Stimulated activated memory B cell treated with anti-CD40 and anti-IgM and Interleukin-4, amounts not matched to agents 10 μg/mL and 1 μg/mL and 100 μg/mL, for 72 hours (primary cell): Measurements from ENCODE around the gene PRSS3.
"Not testable (repeated sequence)": the region's sequence is repeated elsewhere in the genome, so short reads cannot be mapped to it uniquely, and the experiment has no call there.

Experiments
- ATAC-seq: fragments of 150-1000 bp; cut with Tn5 transposase; 2 replicates; pipeline ENCODE4 v1.10.0; 2021
- H3K27ac Mint-ChIP-seq: one replicate; pipeline ENCODE4 v1.8.0; 2022; ENCODE audit warnings: mild to moderate bottlenecking, mixed read lengths
- H3K27me3 Mint-ChIP-seq: one replicate; pipeline ENCODE4 v1.8.0; 2022; ENCODE audit warnings: mixed read lengths
- H3K36me3 Mint-ChIP-seq: one replicate; pipeline ENCODE4 v1.8.0; 2022; ENCODE audit warnings: mixed read lengths
- H3K4me1 Mint-ChIP-seq: one replicate; pipeline ENCODE4 v1.8.0; 2022; ENCODE audit warnings: mixed read lengths
- H3K4me3 Mint-ChIP-seq: one replicate; pipeline ENCODE4 v1.8.0; 2022; ENCODE audit warnings: mild to moderate bottlenecking, moderate library complexity, mixed read lengths
- H3K9me3 Mint-ChIP-seq: one replicate; pipeline ENCODE4 v1.8.0; 2022; ENCODE audit warnings: mixed read lengths

The PRSS3 gene

DNA sequence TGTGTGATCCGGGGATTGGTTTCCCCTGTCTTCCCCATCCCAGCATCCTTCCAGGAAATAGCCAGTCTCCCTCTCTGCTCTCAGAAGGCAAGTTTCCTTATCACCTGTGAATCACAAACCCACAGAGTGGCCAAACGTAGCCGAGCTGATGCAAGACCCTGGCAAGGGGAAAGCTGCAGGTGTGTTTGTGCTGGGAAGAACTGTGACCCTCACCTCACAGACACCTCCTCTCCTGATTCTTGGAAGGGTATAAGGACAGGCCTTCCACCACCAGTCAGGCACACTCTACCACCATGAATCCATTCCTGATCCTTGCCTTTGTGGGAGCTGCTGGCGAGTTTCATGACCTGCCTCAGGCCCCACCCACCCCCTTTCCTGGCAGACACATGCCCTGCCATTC is at the start of gene PRSS3:
TSS of gene PRSS3 (plus strand) at position 281 of the 400 bp plus-strand sequence. CDS start at position 294, 13 bp downstream.
- ATAC-seq, result no peak
- Mint-ChIP-seq H3K4me1 (no peaks in the 10 kb centered on the region), H3K27me3 (peaks cover 51% of the 10 kb centered on the region), H3K27ac (no peak within 1 kb of the TSS), H3K36me3 (peaks cover 5% of the 10 kb centered on the region), H3K9me3 (no peaks in the 10 kb centered on the region), H3K4me3 (no peak within 1 kb of the TSS)

GRCh38 chr9:33748633-33749304 is 46.6 kb upstream of the PRSS3 start:
- Mint-ChIP-seq H3K27ac (no peak overlapping the region), H3K9me3 (peaks cover 3% of the 10 kb centered on the region), H3K36me3 (no peaks in the 10 kb centered on the region), H3K4me1 (peaks cover 7% of the 10 kb centered on the region), H3K27me3 (peaks cover 67% of the 10 kb centered on the region), H3K4me3 (peak overlapping the region; percentile 53)
- no peak for ATAC-seq

- Mint-ChIP-seq H3K4me3 (peak overlapping the region; percentile 53), H3K27me3 (peaks cover 72% of the 10 kb centered on the region)
- not testable (repeated sequence) for H3K36me3 Mint-ChIP-seq, H3K27ac Mint-ChIP-seq, H3K9me3 Mint-ChIP-seq, H3K4me1 Mint-ChIP-seq, ATAC-seq
Measured at GRCh38 chr9:33749305-33749654, 46.1 kb upstream of the PRSS3 start.

- Mint-ChIP-seq H3K4me1 (peaks cover 7% of the 10 kb centered on the region), H3K9me3 (no peaks in the 10 kb centered on the region), H3K36me3 (no peaks in the 10 kb centered on the region), H3K27ac (no peak overlapping the region), H3K27me3 (peaks cover 72% of the 10 kb centered on the region), H3K4me3 (no peak overlapping the region)
- ATAC-seq, result no peak
Measured at GRCh38 chr9:33750307-33750838, 45.0 kb upstream of the PRSS3 start.

DNA sequence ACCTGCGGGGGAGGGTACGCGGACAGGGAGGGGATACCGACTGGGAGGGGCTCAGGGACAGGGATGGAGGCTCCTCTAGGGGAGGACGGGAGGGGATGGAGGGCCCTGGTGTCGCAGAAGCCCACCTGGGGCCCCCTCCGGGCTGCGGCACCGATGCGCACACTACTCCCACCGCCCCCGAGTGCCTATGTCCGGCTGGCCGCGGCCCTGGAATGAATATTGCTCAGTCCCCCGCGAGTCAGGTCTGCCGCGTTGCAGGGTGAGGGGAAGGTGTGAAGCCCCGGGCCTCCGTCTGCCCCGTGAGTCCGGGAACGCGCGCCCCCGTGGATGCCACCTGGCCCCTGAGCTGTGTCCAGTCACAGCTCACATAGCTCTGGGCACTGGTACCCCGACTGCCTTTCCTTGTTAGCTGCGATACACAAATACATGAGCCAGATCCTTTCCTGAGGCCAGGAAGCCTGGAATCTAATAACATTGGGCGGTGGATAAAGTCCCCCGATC is 44.5 kb upstream of the PRSS3 start:
- H3K27me3 Mint-ChIP-seq, result peaks cover 71% of the 10 kb centered on the region
- ATAC-seq, result peak; percentile 54
- no peak overlapping the region for H3K27ac Mint-ChIP-seq
- H3K36me3 Mint-ChIP-seq, result no peaks in the 10 kb centered on the region
- no peak overlapping the region for H3K4me3 Mint-ChIP-seq
- H3K9me3 Mint-ChIP-seq, result no peaks in the 10 kb centered on the region
- peaks cover 7% of the 10 kb centered on the region for H3K4me1 Mint-ChIP-seq

DNA sequence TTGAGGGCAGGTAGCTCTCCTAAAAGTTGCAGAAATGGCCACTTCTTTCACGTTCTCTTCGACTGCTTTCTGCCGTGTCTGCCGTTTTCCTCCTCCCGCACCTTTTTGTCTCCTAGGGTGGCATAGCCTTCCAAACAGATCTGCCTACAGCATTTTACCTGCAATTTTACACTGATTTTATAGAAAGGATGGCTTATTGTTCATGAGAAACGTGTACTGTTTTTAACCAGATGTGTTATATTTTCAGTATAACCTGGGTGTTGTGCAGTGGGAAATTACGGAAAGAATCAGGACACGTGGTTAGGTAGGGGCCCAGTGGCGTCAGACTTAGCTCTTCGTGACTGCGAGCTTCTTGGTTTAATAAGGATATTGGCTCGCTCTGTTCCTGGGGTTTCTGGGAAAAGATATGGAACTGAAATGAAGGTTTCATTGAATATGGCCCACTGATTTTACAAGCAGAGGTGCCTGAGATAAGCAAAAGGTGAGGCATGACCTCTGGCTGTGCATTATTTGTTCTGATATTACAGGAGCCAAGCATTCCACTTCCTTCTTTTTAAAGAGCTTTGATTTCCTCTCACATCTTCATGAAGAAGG is 43.7 kb upstream of the PRSS3 start:
- peaks cover 7% of the 10 kb centered on the region for H3K4me1 Mint-ChIP-seq
- no peak overlapping the region for H3K27ac Mint-ChIP-seq
- no peak for ATAC-seq
- no peaks in the 10 kb centered on the region for H3K9me3 Mint-ChIP-seq
- no peaks in the 10 kb centered on the region for H3K36me3 Mint-ChIP-seq
- peaks cover 71% of the 10 kb centered on the region for H3K27me3 Mint-ChIP-seq
- no peak overlapping the region for H3K4me3 Mint-ChIP-seq

- Mint-ChIP-seq H3K9me3 (no peaks in the 10 kb centered on the region), H3K4me3 (no peak overlapping the region), H3K36me3 (no peaks in the 10 kb centered on the region), H3K27ac (no peak overlapping the region), H3K27me3 (peaks cover 68% of the 10 kb centered on the region), H3K4me1 (peaks cover 7% of the 10 kb centered on the region)
- no peak for ATAC-seq
Measured at GRCh38 chr9:33752130-33752637, 43.2 kb upstream of the PRSS3 start.

- not testable (repeated sequence) for ATAC-seq, H3K36me3 Mint-ChIP-seq, H3K9me3 Mint-ChIP-seq, H3K27ac Mint-ChIP-seq, H3K4me3 Mint-ChIP-seq, H3K4me1 Mint-ChIP-seq
- H3K27me3 Mint-ChIP-seq, result peaks cover 74% of the 10 kb centered on the region
Measured at GRCh38 chr9:33752789-33753188, 42.6 kb upstream of the PRSS3 start.

- not testable (repeated sequence) for H3K36me3 Mint-ChIP-seq, H3K4me3 Mint-ChIP-seq, ATAC-seq, H3K27ac Mint-ChIP-seq, H3K4me1 Mint-ChIP-seq, H3K9me3 Mint-ChIP-seq
- peaks cover 50% of the 10 kb centered on the region for H3K27me3 Mint-ChIP-seq
Measured at GRCh38 chr9:33759648-33760047, 35.7 kb upstream of the PRSS3 start.

- ATAC-seq, result no peak
- Mint-ChIP-seq H3K4me3 (no peak overlapping the region), H3K27me3 (peaks cover 36% of the 10 kb centered on the region), H3K36me3 (no peaks in the 10 kb centered on the region), H3K27ac (no peak overlapping the region), H3K9me3 (no peaks in the 10 kb centered on the region), H3K4me1 (no peaks in the 10 kb centered on the region)
Measured at GRCh38 chr9:33762343-33762742, 33.0 kb upstream of the PRSS3 start.

GRCh38 chr9:33763709-33764108 is 31.7 kb upstream of the PRSS3 start:
- not testable (repeated sequence) for H3K9me3 Mint-ChIP-seq, H3K4me3 Mint-ChIP-seq, ATAC-seq, H3K36me3 Mint-ChIP-seq, H3K27ac Mint-ChIP-seq, H3K4me1 Mint-ChIP-seq
- peaks cover 22% of the 10 kb centered on the region for H3K27me3 Mint-ChIP-seq

GRCh38 chr9:33765411-33765810 is 29.9 kb upstream of the PRSS3 start:
- H3K36me3 Mint-ChIP-seq, result no peaks in the 10 kb centered on the region
- ATAC-seq, result no peak
- H3K9me3 Mint-ChIP-seq, result no peaks in the 10 kb centered on the region
- no peak overlapping the region for H3K27ac Mint-ChIP-seq
- H3K4me3 Mint-ChIP-seq, result no peak overlapping the region
- H3K27me3 Mint-ChIP-seq, result peaks cover 10% of the 10 kb centered on the region
- no peaks in the 10 kb centered on the region for H3K4me1 Mint-ChIP-seq

DNA sequence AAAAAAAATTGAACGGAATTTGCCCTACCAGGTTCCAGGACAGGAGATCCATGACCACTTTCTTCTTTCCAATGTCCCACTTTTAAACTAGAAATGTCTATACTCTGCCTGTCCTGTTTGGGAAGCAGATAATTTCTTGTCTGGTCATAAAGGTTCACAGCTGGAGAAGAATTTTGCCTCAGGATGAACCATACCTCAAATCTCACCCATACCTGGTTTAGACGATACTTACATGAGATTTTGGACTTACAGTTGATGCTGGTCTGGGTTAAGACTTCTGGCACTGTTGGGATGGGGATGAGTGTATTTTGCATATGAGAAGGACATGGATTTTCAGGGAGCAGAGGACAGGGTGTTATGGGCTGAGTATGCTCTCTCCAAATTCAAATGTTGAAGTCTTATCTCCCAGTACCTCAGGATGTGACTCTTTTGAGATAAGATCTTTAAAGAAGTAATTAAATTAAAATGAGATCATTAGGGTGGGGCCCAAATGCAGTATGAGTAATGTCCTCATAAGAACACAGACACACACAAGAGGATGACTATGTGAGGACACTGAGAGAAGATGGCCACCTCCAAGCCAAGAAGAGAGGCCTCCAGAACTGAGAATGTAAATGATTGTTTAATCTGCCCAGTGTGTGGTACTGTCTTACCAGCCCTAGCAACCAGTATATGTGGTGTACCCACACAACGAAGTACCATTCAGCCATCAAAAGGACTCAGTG is 25.0 kb upstream of the PRSS3 start:
- not testable (repeated sequence) for H3K4me1 Mint-ChIP-seq, H3K36me3 Mint-ChIP-seq, ATAC-seq, H3K27ac Mint-ChIP-seq, H3K9me3 Mint-ChIP-seq, H3K4me3 Mint-ChIP-seq
- H3K27me3 Mint-ChIP-seq, result peaks cover 28% of the 10 kb centered on the region

GRCh38 chr9:33773135-33773534 is 22.2 kb upstream of the PRSS3 start:
- not testable (repeated sequence) for H3K4me3 Mint-ChIP-seq, H3K36me3 Mint-ChIP-seq, H3K27ac Mint-ChIP-seq, ATAC-seq, H3K9me3 Mint-ChIP-seq, H3K4me1 Mint-ChIP-seq
- H3K27me3 Mint-ChIP-seq, result peaks cover 39% of the 10 kb centered on the region

GRCh38 chr9:33774074-33774659 is 21.2 kb upstream of the PRSS3 start:
- H3K27ac Mint-ChIP-seq, H3K4me1 Mint-ChIP-seq, H3K9me3 Mint-ChIP-seq, H3K4me3 Mint-ChIP-seq, ATAC-seq, H3K36me3 Mint-ChIP-seq: not testable (repeated sequence)
- peaks cover 39% of the 10 kb centered on the region for H3K27me3 Mint-ChIP-seq
